SH-SY5Y (cell line): ENCODE results near the gene STYK1.

ENCODE experiments used
- GATA2 ChIP-seq: IDR thresholded peaks from 2 replicates; pipeline ENCODE4 v1.6.1; 2011; ENCODE audit warnings: mild to moderate bottlenecking, low read depth, low read length
- GATA3 ChIP-seq: IDR thresholded peaks from 2 replicates; pipeline ENCODE4 v1.6.1; 2011; ENCODE audit warnings: low read depth, mild to moderate bottlenecking, low read length, moderate library complexity

DNA sequence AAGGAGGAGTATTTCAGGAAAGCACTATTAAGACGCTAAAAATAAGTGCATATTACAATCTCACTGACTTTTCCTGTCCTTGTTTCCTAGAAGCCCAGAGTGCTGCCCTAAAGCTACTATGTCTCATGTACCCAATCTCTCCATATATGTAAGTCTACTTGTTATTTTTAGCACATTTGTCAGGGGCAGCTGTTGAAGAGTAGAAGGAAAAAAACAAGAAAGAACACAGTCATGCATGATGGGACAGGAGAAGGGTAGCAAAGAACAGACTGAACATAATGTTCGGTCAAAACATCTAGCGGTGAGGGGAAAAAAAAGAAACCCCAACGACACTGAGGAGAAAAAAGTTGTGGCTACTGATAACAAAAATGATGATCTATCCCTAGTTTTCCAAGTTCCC is 35.0 kb upstream of the STYK1 start:
- TF ChIP-seq GATA2 (no peak), GATA3 (no peak)
